NCI-H128 (cell line): ENCODE data around the gene CDX1.
A peak's percentile ranks its signal among the peaks of the same experiment; 100 is the strongest.

Experiments used
- DNase-seq: peaks from one replicate; lab custom pipeline; 2025; ENCODE audit not compliant: unreplicated experiment; lab: John Stamatoyannopoulos, UW

The CDX1 gene

DNA sequence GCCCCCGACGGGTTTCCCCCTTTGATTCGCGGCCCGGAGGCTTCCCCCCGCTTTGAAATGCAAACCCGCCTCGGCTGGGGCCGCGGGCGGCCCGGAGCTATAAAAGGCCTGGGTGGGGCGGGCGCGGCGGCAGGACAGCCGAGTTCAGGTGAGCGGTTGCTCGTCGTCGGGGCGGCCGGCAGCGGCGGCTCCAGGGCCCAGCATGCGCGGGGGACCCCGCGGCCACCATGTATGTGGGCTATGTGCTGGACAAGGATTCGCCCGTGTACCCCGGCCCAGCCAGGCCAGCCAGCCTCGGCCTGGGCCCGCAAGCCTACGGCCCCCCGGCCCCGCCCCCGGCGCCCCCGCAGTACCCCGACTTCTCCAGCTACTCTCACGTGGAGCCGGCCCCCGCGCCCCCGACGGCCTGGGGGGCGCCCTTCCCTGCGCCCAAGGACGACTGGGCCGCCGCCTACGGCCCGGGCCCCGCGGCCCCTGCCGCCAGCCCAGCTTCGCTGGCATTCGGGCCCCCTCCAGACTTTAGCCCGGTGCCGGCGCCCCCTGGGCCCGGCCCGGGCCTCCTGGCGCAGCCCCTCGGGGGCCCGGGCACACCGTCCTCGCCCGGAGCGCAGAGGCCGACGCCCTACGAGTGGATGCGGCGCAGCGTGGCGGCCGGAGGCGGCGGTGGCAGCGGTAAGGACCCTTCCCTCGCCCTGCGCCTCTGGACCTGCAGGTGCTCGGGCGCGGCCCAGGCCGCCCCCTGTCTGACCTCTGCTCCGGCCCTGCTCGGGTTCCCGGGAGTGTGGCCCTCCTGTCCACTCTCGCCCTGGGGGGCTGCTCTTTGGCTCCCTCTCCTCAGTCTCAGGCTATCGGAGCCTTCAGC lies at the start of gene CDX1:
Gene CDX1, plus strand, starts transcription at position 129 of the 862 bp plus-strand sequence. Its CDS starts 99 bp downstream, at position 228.
- DNase-seq: no peak

DNA sequence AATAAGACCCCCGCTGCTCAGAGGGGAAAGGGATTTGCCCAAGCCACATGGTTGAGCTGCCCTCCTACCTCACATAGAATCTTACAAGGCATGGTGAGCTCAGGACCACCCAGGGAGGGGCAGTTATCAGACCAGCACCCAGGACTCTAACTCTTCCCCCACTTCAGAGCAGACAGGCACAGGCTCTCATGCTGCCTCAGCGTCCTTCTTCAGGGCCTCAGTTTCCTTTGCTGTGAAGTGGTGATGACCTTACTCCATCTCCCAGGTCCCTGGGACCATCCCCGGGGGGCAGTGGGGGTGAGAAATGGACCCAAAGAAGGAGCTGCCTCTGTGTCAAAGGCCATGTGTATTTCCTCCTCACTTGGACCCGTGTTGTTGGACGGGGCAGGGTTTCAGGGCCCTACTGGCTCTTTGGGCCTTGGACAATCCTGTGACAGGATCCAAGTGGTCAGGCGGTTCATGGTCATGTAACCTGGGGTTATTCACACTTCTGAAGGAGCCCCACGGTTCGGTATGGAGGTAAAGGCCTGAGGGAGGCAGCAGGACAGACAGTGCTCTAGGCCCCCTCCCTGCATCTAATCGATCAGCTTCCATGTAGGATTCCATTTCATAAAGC lies 48.5 kb upstream of the CDX1 start:
- DNase-seq: no peak

DNA sequence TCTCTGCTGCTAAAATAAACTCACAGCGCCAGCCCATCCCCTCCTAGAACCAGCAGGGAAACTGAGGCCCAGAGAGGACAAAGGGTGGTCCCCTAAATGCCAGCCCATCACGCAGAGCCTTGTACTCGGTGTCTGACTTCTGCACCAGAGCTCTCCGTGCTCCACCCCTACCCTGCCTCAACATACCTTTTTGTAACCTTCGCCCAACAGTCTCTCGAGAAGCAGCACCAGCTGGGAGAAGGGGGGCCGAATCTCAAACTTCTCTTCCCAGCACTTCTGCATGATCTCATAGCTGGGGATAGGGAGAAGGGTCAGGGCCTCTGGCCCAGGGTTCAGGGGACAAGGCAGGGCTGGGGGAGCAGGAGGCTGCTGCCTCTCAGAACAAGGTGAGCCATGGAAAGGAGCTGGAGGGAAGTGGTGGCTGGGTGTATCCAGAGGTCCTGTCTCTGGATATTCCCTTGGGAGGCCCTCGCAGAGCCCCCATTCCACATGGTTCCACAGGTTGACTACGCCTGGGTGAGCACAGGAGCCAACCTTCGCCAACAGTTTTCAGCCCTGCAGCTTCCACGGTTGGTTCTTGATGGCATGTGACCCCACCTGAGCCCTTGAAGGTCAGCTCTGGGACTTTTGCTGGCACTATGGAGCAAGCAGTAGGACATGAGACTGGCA lies 47.9 kb upstream of the CDX1 start:
- DNase-seq: no peak

DNA sequence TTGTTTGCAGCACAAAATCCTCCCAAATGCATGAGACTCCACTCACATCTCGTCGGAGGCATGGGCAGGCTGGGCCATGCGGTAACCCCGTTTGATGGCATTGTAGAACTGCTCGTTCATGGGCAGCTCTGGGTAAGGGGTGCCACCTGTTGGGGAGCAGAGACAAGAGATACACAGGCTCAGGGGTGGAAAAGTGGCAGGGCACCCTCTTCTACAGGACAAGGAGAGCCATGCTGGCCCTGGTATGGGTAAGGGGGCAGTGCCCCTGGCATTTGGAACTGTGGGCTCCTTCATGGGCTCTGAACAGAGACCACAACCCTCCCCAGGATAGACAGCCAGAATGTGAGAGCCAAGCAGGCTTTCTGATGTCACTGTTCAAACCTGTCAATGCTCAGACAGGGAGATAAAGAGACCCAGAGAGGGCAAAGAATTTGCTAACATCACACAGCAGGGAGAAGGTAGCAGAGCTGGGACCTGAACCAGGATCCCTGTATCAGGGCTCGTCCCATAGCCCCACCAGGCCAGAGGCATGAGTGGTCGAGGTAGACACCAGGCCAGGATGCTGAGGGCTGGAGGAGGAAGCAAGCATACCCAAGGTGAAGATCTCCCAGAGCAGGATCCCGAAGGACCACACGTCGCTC lies 47.0 kb upstream of the CDX1 start:
- DNase-seq: no peak

DNA sequence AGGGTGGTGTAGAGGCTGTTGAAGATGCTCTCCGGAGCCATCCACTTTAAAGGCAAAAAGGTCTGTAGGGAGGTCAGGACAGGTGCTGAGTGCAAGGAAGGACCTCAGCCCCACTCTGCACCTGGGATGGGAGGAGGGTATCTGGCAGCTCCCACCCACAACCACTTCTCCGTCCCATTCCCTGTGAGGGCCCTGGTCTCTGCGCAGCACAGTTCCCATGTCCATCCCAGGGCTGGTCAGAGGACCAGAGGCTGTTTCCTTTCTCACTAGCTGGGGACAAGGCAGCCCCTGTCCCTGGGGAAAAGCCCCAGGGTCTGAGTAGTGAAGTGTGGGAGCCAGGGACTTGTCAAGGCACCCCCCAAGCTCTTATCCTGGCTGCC lies 46.5 kb upstream of the CDX1 start:
- DNase-seq: no peak

DNA sequence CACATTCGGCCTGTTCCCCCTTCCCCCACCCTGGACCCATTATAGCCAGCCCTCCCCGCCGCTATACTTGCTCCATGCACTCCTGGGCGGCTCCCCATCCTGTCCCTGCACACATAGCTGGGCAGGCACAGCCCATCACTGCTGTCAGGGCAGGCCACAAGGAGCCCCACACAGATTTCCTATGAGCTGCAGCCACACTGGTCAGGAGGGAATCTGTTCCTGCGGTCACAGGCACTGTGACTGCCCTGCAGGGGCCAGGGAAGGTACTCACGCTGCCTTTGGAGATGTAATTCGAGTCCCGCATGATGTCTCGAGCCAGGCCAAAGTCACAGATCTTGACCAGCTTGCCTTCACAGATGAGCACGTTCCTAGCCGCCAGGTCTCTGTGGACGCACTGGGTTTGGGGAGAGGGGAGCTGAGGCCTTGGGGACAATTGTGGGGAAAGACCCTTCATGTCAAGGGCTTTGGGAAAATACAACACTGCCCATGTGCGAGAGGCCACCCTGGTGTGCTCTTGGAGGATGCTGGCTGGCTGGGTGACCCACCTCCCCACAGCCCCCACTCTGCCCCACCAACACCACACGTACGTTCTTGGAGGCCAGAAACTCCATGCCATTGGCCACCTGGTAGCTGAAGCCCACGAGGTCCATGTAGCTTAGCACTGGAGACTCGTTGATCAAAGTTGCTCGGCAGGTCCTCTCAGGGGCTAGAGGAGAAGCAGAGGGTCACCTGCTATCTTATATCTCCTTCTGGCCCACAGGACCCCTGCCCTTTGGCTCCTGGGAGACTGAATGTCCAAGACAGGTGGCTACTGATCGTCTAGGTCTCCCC lies 45.7 kb upstream of the CDX1 start:
- DNase-seq: no peak

DNA sequence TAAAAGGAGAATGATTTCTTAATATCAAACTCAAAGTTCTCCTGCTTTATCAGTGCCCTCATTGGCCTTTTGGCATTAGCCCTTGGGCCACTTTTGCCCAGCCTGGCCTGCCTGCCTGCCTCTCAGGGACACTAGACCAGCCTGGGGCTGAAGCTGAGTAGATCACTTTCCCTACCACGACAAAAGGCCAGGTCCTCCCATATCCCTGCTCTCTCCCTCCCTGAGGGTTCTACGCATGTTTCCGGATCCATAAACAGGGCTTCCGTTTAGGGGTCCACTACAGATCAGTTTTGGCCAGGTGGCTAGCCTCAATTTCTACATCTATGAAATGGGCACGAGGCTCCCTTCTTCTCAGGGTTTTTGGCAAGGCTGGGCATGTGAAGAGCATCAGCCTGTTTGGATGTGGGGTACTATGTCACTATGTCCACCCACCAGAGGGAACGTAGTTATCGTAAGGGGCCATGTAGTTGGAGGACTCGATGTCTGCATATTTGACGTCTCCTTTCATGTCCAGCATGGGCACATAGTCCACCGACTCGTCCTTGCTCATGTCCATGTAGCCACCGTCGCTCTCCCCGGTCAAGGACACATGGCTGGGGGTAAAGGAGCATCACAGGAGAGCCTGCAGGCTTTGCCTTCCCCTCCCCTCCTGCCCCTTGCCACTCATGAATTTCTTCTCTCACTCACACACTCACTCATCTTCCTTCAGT lies 45.0 kb upstream of the CDX1 start:
- no peak for DNase-seq

DNA sequence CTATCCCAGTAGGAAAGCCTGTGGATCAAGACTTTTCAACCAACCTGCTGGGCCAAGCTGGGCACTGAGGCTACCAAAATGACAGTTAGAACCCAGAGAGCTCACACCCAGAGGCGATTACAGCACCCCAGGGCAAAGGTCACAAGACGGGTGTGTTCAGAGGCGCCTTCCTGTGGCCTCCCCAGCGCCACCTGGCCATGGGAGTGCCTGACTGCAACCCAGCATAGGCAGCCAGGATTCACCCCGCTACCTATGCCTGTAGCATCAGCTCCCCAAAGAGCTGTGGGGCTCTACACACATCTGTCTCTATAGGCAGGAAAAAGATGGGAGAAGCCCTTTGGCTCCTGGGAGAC lies 44.4 kb upstream of the CDX1 start:
- no peak for DNase-seq

DNA sequence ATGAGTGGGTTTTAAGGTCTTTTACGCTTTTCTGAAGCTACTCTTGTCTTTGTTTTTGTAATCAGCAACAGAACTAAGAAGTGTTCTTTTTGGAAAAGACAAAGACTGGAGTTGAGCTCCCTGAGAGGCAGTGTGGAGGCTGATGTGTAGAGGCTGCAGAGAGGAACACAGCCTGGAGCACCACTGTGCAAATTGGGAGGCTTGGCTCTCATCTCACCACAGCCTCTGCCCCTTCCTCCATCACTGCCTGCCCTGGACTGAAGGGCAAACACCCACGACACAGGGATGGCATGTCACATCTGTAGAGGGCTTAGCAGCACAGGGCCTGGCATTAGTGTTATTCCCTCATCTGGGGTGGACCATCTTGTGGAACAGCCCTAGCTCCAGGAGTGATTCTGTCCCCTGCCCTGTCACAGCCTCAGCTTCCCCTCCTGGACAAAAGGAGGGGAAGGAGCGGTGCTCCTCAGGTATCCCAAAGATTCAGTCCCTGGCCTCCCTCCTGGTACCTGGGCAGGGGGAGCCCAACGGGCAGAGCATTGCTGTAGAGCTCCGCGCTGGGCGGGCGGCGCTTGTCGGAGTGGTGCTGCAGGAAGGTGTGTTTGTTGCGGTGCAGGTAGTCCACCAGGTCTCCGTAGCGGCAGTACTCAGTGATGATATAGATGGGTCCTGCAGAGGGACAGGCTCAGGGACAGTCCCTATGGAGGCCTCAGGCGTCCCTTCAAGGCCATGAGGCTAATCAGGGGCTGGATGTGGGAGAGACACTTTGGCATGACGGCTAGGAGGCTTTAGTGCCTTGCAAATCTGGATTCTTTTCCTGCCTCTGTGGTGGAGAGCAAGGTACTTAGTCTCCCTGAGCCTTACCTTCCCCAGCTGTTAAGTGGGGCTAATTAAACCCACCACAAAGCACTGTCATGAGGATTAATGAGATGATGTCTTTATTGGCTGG lies 43.8 kb upstream of the CDX1 start:
- DNase-seq: no peak

DNA sequence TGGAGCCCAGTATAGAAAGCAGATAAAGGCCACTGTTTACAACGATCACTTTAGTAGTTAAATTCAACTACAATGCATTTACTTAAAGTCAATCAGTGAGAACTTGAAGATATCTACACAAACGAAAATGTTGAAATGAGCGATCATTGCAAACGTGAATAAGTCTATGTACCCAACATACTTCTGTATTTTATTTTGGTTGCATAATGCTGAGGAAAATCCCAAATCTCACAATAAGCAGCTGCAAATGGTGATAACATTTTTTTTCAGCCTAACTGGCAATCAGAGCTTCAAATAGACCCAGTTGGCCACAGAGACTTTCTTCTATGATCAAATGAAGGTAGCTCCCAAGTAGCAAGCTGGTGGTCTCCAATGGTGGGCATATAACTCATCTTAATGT lies 43.0 kb upstream of the CDX1 start:
- no peak for DNase-seq

DNA sequence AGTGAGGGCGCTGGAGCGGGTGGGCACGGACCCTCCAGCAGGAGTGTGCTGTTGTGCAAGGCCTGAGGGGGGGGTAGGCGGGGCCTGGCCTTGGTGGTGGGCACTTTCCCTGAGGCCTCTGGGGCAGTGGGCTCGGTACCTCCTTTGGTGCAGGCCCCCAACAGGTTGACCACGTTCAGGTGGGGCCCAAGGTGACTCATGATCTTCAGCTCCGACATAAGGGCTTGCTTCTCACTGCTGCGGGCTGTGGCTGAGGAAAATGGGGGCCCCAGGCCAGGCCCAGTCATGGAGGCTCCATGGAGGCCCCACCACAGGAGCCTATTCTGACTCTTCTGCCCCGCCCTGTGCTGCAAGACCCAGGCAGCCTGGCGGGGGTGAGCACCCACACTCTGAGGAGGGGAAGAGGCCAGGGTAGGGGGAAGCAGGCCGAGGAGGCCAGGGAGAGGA lies 42.4 kb upstream of the CDX1 start:
- no peak for DNase-seq

DNA sequence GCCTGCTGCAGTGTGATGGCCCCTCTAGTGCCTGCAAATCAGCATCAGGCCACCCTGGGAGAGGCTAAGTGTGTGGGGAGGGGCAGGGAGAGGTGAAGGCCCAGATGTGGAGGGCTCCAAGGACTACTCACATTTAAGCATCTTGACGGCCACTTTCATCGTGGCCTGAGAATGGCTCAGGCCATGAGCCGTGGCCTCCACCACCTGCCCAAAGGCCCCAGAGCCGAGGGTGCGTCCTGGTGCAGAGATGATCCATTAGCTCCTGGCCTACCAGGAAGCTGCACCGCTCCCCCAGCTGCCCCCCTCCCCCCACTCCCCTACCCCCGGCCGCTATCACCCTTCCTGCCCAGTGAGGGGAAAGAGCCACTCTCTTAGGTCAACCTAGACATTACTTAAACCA lies 42.0 kb upstream of the CDX1 start:
- no peak for DNase-seq

DNA sequence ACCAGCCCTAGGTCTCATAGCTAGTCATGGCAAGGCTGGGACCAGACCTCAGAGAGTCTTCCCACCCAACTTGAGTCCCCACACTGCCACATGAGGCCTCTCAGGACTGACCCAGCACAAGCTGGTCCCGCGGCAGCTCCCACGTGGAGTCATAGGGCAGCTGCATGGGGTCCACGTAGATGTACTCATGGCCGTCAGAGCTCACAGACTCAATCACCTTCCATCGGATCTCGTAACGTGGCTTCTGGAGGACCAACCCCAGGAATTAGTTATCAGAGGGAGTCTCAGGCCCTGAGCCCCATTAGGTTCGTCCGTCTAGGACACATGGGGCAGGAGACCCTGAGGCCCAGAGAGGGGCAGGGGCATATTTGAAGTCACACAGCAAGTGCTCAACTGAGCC lies 41.2 kb upstream of the CDX1 start:
- no peak for DNase-seq

DNA sequence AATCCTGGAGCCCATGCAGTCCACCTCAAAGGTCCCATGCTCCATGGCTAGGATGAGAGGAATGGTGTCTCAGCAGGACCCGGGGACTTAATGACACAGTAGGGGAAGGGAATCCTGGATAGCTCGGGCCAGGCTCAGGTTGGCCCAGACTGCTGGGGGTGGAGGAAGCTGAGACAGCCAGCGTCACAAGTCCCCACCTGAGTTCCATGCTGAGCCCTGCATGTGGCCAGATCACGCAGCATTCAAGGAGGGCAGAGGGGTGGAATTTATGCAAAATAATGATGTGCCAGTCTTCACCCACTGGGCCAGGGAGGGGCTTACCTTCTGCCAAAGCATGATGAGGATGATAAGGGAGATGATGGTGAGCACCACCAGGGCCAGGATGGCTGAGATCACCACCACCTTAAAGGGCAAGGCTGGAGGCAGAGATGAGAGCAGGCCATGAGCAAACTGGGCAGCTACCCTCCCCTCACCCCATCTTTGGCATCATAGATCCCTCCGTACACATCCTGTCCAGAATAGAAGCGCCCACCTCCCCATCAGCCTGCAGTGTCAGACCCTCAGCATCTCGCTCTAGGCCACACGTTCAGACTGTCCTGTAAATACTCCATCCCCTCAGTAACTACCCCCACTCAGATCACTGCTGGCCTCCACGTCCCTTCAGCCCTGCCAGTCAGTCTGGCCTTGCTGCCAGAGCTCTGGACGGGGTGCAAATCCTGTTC lies 40.2 kb upstream of the CDX1 start:
- DNase-seq: no peak

DNA sequence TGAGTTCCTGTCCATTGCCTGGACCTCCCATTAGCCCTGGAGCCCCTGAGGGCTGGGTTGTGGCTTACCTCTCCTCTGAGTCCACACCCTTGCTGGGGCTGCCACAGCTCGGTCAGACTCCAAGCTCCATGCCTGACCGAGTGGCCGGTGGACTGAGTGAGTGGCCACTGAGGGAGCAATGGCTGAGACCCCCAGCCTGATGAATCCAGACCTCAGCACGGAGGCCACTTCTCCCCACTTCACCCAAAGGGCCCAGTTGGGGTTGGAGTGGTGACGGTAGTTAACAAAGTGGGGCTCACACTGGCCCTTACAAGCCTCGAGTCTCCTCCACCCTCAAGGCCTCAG lies 39.7 kb upstream of the CDX1 start:
- no peak for DNase-seq

DNA sequence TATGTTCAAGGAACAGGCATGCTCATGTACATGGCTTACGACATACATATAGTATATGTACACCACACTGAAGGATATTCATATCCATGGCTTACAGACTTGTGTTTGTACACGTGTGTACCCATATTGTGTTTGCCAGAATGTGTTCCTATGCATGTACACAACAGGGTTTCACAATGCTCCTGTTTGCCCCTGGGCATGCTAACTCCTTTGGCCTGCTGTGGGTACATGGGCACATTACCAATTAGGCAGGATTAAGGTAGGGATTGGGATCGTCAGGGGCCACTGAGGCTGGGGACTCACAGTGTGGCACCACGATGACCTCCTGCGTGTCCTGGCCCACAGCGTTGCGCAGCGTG lies 37.1 kb upstream of the CDX1 start:
- DNase-seq: no peak

DNA sequence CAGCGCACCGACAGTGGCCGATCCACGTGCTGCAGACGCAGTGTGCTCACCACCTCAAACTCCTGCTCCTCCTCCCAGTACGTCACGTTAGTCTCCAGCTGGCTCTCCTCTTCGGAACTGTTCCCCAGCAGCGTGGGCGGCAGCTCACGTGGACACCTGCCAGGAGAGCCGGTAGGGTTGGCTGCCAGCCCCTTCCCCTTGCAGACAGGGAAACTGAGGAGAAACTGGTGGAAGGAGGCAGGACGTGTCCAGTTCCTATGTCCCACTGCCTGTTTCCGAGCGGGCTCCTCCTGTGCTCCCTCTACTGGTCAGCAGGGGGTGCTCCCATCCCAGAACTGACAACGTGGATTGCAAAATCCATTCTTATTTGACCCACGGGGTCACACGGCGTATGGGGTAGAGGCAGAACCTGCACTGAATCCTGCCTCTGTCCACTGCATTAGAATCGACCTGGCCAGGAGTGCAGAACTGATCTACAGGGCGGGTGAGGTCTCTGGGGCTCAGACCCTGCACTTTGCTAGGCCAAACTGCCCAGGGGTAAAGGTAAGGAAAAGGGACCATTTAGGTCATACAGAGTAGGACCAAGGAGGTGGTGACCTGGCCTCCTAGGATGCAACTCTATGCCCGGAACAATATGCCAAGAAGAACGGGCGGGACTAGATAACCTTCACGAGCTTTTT lies 36.6 kb upstream of the CDX1 start:
- peak; percentile 0 for DNase-seq

DNA sequence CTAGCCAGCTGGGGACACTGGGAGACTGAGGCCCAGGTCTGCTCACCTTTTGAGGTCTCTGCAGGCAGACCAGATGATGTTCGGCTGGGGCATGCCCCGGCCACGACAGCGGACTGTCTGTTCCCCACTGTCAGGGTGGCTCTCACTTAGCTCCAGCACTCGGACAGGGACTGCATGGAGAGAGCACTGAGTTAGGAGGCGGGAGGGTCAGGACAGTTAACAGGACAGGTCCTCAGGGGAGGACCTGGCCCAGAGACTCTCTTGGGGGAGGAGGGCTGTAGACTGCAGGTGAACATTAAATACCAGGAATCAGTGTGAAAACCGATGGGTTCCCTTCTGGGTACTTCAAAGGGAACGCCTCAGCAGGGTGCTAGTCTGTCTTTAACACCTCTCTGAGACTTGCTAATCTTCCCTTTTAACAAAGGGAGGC lies 36.1 kb upstream of the CDX1 start:
- DNase-seq: no peak
